Pancreas (tissue), 10 donors: ENCODE results near the gene LRRC57. TPM values are rescaled to one million over a fixed set of nuclear protein-coding genes. Genes with fewer than 3 reads are reported as not detected.

Source experiments
- ATAC-seq, 4 donors: fragments of 200-7000 bp; cut with Tn5 transposase; one replicate each; pipeline versions ENCODE4 v1.8.0 to v1.9.1; 2020; ENCODE audit warnings: mild to moderate bottlenecking in 4 of 4, moderate library complexity in 4 of 4
- DNase-seq, 6 donors: peaks; one replicate each; pipeline ENCODE4 v3.0.0-alpha.2; 2020
- FAIRE-seq: peaks from 2 replicates; lab custom pipeline; 2012; peaks lifted over from hg19 to GRCh38; lab: Jason Lieb, UNC
- H3K27ac ChIP-seq, 4 donors: fragments of 200-600 bp; sonication (generic); 1 replicate in 3 of 4; 2 replicates in 1 of 4; pipeline versions ENCODE4 v1.5.0 to v1.8.0; 2020
- H3K27me3 ChIP-seq, 4 donors: fragments of 200-600 bp; one replicate each; pipeline ENCODE4 v1.8.0; 2021
- H3K36me3 ChIP-seq, 3 donors: fragments of 200-600 bp; sonication (generic) in 1 of 3; one replicate each; pipeline versions ENCODE4 v1.5.0 to v1.8.0; 2020 to 2021
- H3K4me1 ChIP-seq, 3 donors: fragments of 200-600 bp; one replicate each; pipeline ENCODE4 v1.8.0; 2021
- H3K4me3 ChIP-seq, 4 donors: fragments of 200-600 bp; sonication (generic) in 2 of 4; one replicate each; pipeline versions ENCODE4 v1.5.0 to v1.8.0; 2020 to 2021
- H3K9me3 ChIP-seq, 4 donors: fragments of 200-600 bp; one replicate each; pipeline ENCODE4 v1.8.0; 2021
- WGBS, 2 donors: extraction: QIAGEN DNeasy Blood & Tissue Kit; methylation state at CpG; one replicate each; pipeline ENCODE4 v1.1.7; 2013; 5-methylcytosine and 5-hydroxymethylcytosine counted together
- intact Hi-C, 3 donors: fragments of 100-400 bp; cut with DNase I; formaldehyde crosslinking; loops; one replicate each; pipeline versions ENCODE4 v1.11.1 to v1.14.2; 2022
- polyA plus RNA-seq, 2 donors: library from polyadenylated mRNA; stranded (reverse); fragments of 200-250 nt; gene quantifications; one replicate each; pipeline ENCODE4 v1.2.3, GENCODE V29; 2013
- total RNA-seq, 6 donors: library from RNA; stranded (reverse); fragmentation: NEBNext Ultra II Directional in 4 of 6; extraction: Animal tissue kit (Norgen Biotek cat#: 25700) in 4 of 6; gene quantifications; one replicate each; pipeline versions ENCODE4 v1.2.1 to v1.2.4, GENCODE V29; 2021 to 2023
- TF ChIP-seq, protein P1 (sequence below), 4 donors: fragments of 200-600 bp; sonication (generic) in 3 of 4; IDR thresholded peaks; one replicate each; pipeline versions ENCODE4 v1.5.0 to v1.8.0; 2021; ENCODE audit warnings: antibody characterized with exemption in 4 of 4
- donor health status: healthy with polysubstance abuse.
- donor health status: DM: no; HTN: no; CAD: no; lungs with moderate emphysema.
- donor health status: DM: no; HTN: no; CAD: no.
- donor health status: control.
- donor health status: control.
- donor health status: Bipolar disorder and iron deficiency.
- donor health status: DM: yes; HTN: yes; CAD: no.
- donor health status: DM: no; HTN: no; CAD: no.
- donor health status: DM: no; HTN: no; CAD: no.
- donor health status: DM: yes; HTN: yes; CAD: no.

LRRC57 gene
- total and polyA plus RNA-seq, 8 donors, result 3.8 to 14.8 (median 8.0) TPM

DNA sequence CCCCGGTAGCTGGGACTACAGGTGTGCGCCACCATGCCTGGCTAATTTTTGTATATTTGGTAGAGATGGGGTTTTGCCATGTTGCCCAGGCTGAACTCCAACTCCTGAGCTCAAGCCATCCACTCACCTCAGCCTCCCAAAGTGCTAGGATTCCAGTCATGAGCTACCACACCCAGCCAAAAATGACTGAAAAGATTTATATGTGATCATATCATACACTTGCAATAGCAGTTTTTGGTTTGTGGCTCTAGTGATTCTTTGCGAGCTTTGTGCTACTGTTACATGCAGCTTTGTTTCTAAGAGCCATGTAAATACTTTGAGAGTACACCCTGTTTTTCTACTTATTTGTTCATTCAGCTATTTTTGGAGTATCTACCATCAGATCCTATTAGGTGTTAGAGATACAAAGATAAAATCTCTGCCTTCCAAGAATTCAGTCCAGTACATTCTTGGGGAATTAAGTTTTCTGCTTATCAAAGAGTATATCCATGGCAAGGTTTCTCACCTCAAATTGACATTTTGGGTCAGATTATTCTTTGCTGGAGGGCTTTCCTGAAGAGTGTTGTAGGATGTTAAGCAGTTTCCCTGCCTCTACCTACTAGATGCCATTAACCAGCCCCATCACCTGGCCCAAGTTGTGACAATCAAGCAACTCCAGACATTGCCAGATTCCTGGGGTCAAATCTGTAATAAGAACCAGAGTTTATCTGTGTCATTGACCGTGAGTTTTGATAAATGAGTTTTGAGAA, 38.2 kb downstream of the LRRC57 start:
- intact Hi-C loops, result no loop called here
- Histone ChIP-seq H3K36me3 (no peaks in the 10 kb centered on the region), H3K4me1 (no peaks in the 10 kb centered on the region), H3K27me3 (no peaks in the 10 kb centered on the region), H3K9me3 (no peaks in the 10 kb centered on the region), H3K4me3 (no peak overlapping the region), H3K27ac (peak overlapping the region in 1 of 4 donors; percentile 2)
- TF ChIP-seq, protein P1, sequence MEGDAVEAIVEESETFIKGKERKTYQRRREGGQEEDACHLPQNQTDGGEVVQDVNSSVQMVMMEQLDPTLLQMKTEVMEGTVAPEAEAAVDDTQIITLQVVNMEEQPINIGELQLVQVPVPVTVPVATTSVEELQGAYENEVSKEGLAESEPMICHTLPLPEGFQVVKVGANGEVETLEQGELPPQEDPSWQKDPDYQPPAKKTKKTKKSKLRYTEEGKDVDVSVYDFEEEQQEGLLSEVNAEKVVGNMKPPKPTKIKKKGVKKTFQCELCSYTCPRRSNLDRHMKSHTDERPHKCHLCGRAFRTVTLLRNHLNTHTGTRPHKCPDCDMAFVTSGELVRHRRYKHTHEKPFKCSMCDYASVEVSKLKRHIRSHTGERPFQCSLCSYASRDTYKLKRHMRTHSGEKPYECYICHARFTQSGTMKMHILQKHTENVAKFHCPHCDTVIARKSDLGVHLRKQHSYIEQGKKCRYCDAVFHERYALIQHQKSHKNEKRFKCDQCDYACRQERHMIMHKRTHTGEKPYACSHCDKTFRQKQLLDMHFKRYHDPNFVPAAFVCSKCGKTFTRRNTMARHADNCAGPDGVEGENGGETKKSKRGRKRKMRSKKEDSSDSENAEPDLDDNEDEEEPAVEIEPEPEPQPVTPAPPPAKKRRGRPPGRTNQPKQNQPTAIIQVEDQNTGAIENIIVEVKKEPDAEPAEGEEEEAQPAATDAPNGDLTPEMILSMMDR (IDR thresholded peaks at IDR 0.05), result no peak
- WGBS, 2 donors, result 86 to 91% methylated on average over 4 of the region's 4 CpGs
- ATAC-seq (no peak), FAIRE-seq (no peak), DNase-seq (no peak)

DNA sequence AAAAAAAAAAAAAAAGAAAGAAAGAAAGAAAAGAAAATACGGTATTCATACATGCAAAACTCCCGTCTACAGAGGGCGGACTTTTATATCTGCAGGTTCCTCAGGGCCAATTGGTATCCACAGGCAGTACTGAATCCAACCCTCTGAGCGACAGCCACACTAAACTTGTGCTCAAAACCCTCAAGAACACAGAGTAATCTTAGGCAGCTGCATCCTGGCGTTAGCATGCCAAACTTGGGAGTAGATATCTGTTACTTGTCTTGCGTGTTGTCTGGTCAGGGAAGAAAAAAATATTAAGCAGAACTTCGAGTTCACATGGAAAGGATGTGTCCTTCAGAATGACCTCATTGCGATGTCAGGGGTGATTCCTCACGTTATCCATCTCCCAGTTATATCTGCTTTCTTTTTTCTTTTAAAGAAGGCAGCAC, 40.3 kb downstream of the LRRC57 start:
- H3K4me1 ChIP-seq, result no peaks in the 10 kb centered on the region
- H3K27me3 ChIP-seq, result no peaks in the 10 kb centered on the region
- no peak for FAIRE-seq

DNA sequence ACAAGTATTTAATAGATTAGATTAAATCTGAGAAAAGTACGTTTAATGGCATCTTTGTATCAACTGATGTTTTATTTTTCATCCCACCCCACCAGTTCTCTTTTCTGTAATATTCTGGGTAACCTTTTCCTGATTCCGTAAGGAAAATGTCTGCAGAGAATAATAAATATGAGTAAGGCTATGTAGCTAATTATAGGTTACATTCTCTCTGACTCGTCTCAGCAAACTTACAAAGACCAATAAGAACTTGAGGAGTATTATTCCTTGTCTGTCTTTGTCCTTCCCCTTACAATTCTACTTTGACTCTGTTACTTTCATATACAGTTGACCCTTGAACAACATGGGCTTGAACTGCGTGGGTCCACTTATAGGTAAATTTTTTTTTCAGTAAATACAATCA, 41.1 kb downstream of the LRRC57 start:
- Histone ChIP-seq H3K4me1 (no peaks in the 10 kb centered on the region), H3K36me3 (no peaks in the 10 kb centered on the region), H3K27ac (no peak overlapping the region), H3K9me3 (no peaks in the 10 kb centered on the region), H3K4me3 (no peak overlapping the region), H3K27me3 (no peaks in the 10 kb centered on the region)
- FAIRE-seq, result no peak
- intact Hi-C loops, result no loop called here
- no peak for ATAC-seq
- WGBS, 2 donors, result 80 to 82% methylated on average over 4 of the region's 4 CpGs
- no peak for DNase-seq
- TF ChIP-seq, protein P1 (IDR thresholded peaks at IDR 0.05), result no peak

More for the DNA sequence above, 40.3 kb downstream of the LRRC57 start:
- DNase-seq (no peak), ATAC-seq (no peak)
- no peak overlapping the region for H3K27ac ChIP-seq
- WGBS, 2 donors, result 76 to 77% methylated on average over 9 of the region's 9 CpGs
- no peaks in the 10 kb centered on the region for H3K36me3 ChIP-seq
- TF ChIP-seq, protein P1 (IDR thresholded peaks at IDR 0.05), result no peak
- intact Hi-C loops, result no loop called here
- no peaks in the 10 kb centered on the region for H3K9me3 ChIP-seq
- no peak overlapping the region for H3K4me3 ChIP-seq

DNA sequence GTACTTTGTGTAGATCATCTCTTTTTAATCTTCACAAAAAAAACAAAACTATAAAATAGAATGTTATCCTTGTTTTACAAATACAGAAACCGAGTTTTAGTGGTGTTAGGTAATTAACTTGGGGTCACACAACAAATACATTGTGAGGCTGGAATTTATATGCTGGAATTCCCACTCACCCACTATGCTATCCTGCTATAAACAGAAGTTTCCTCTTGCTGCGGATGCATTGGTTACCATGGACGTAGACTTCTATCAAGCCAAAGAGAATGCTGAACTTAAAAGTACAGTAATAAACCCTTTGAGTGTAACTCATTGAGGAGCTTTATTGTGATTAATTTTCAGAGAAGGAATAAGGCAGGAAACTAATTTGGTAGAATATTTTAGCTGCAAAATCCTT, 44.0 kb downstream of the LRRC57 start:
- DNase-seq (no peak), ATAC-seq (no peak), FAIRE-seq (no peak)
- TF ChIP-seq, protein P1 (IDR thresholded peaks at IDR 0.05), result no peak
- H3K27ac ChIP-seq, result no peak overlapping the region
- no peaks in the 10 kb centered on the region for H3K27me3 ChIP-seq
- H3K9me3 ChIP-seq, result no peaks in the 10 kb centered on the region
- intact Hi-C loops, result no loop called here
- H3K36me3 ChIP-seq, result no peaks in the 10 kb centered on the region
- WGBS, 2 donors, result 70 to 75% methylated on average over 3 of the region's 3 CpGs
- H3K4me3 ChIP-seq, result no peak overlapping the region
- H3K4me1 ChIP-seq, result peaks cover 0 to 9% (median 0%) of the 10 kb centered on the region in 3 donors

DNA sequence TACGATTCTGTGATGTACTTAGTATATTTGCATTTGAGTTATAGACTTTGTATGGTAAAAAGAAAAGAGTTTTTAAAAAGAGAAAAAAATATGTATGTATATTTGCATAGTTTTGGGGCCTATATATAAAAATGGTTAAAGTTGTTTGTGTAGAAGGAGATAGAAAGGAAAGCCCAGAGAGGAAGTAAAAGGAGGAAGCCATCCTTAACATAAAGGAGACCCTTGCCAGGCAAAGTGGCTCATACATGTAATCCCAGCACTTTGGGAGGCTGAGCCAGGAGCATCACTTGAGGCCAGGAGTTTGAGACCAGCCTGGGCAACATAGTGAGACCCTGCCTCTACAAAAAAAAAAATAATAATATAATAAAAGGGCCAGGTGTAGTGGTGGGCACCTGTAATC, 44.8 kb downstream of the LRRC57 start:
- FAIRE-seq (no peak), DNase-seq (no peak), ATAC-seq (no peak)
- Histone ChIP-seq H3K36me3 (no peaks in the 10 kb centered on the region), H3K27ac (no peak overlapping the region), H3K9me3 (no peaks in the 10 kb centered on the region), H3K4me1 (peaks cover 0 to 13% (median 0%) of the 10 kb centered on the region in 3 donors), H3K27me3 (no peaks in the 10 kb centered on the region), H3K4me3 (no peak overlapping the region)
- TF ChIP-seq, protein P1 (IDR thresholded peaks at IDR 0.05), result no peak
- intact Hi-C loops, result no loop called here
- WGBS, 2 donors, result 62 to 78% methylated on average over 1 of the region's 1 CpG
